Ascending aorta (tissue), 2 donors: ENCODE results near the gene MAGI3. TPM values are rescaled to one million over a fixed set of nuclear protein-coding genes. Genes with fewer than 3 reads are reported as not detected.

Experiments used
- DNase-seq, 2 donors: peaks; one replicate each; pipeline ENCODE4 v3.0.0-alpha.2; 2019; ENCODE audit warnings: low spot score in 2 of 2
- H3K27ac ChIP-seq, 2 donors: fragments of 200-600 bp; sonication (generic); one replicate each; pipeline ENCODE4 v1.5.1; 2016 to 2017; ENCODE audit warnings: mild to moderate bottlenecking in 1 of 2
- H3K27me3 ChIP-seq: fragments of 200-600 bp; sonication (generic); one replicate; pipeline ENCODE4 v1.5.1; 2017
- H3K36me3 ChIP-seq, 2 donors: fragments of 200-600 bp; sonication (generic); one replicate each; pipeline ENCODE4 v1.5.1; 2016
- H3K4me1 ChIP-seq, 2 donors: fragments of 200-600 bp; sonication (generic); one replicate each; pipeline ENCODE4 v1.5.1; 2016 to 2017; ENCODE audit warnings: mild to moderate bottlenecking in 1 of 2
- H3K4me3 ChIP-seq, 2 donors: fragments of 200-600 bp; sonication (generic); one replicate each; pipeline ENCODE4 v1.5.1; 2016 to 2017; ENCODE audit warnings: mild to moderate bottlenecking in 1 of 2
- H3K9me3 ChIP-seq, 2 donors: fragments of 200-600 bp; sonication (generic); one replicate each; pipeline ENCODE4 v1.5.1; 2016
- intact Hi-C: fragments of 100-400 bp; cut with DNase I; formaldehyde crosslinking; loops from one replicate; pipeline ENCODE4 v1.15.1; 2023
- total RNA-seq: library from RNA; depleted of rRNA; stranded (reverse); fragments of >200 nt; gene quantifications from one replicate; pipeline ENCODE4 v1.1.0, GENCODE V29; 2016
- TF ChIP-seq, protein P1 (sequence below), 3 experiments: fragments of 200-600 bp in 2 of 3; fragments of 450-650 bp in 1 of 3; sonication (generic) in 2 of 3; IDR thresholded peaks; one replicate each; pipeline ENCODE4 v1.5.1; 2016 to 2019; ENCODE audit warnings: antibody characterized with exemption in 3 of 3, mild to moderate bottlenecking in 1 of 3, moderate library complexity in 1 of 3

Gene MAGI3
- total RNA-seq, 1 donor from 2014 or later = 14.9 TPM

DNA sequence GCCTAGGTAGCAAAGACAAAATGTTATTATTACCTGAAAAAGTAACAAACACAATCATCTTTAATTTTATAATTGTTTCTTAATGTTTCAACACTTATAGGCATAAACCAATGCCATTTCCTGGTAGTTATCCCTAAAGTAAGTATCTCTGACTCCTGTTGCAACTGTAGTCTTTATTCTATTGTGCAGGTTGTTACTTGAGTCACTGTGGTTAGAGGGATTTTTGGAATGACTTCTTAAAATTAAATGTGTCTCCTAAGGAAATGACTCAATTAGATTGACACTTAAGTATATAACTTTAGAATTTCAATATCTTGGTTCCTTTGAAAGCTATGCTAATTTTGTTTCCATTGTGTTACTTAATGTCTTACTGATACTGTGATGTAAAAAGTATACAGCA, 225.1 kb downstream of the MAGI3 start:
- no peaks in the 10 kb centered on the region for H3K4me1 ChIP-seq
- H3K36me3 ChIP-seq = peaks cover 0 to 6% of the 10 kb centered on the region in 2 donors
- no peak for DNase-seq
- intact Hi-C loops = no loop called here
- no peak overlapping the region for H3K27ac ChIP-seq
- TF ChIP-seq, protein P1, sequence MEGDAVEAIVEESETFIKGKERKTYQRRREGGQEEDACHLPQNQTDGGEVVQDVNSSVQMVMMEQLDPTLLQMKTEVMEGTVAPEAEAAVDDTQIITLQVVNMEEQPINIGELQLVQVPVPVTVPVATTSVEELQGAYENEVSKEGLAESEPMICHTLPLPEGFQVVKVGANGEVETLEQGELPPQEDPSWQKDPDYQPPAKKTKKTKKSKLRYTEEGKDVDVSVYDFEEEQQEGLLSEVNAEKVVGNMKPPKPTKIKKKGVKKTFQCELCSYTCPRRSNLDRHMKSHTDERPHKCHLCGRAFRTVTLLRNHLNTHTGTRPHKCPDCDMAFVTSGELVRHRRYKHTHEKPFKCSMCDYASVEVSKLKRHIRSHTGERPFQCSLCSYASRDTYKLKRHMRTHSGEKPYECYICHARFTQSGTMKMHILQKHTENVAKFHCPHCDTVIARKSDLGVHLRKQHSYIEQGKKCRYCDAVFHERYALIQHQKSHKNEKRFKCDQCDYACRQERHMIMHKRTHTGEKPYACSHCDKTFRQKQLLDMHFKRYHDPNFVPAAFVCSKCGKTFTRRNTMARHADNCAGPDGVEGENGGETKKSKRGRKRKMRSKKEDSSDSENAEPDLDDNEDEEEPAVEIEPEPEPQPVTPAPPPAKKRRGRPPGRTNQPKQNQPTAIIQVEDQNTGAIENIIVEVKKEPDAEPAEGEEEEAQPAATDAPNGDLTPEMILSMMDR (IDR thresholded peaks at IDR 0.05) = no peak
- H3K4me3 ChIP-seq = no peak overlapping the region
- H3K9me3 ChIP-seq = no peaks in the 10 kb centered on the region
- H3K27me3 ChIP-seq = no peaks in the 10 kb centered on the region

DNA sequence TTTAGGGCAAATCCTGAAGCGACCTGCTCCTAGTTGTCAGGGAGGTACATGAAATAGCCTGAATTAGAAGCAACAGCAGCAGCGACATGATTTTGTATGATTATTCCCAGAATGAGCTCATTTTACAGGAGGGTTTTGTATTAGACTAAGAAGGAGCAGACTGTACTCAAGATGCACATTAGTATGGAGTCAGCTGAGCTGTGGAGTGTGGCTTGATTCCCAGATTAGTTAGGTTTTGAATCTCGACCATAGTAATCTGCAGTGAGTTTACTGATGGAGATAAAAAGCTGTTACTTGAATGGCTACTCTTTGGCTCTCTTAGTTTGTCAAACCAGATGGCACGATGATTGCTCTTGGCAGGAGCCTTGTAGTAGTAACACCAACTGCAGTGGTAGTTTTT, 225.8 kb downstream of the MAGI3 start:
- Histone ChIP-seq H3K4me1 (no peaks in the 10 kb centered on the region), H3K9me3 (no peaks in the 10 kb centered on the region), H3K27ac (no peak overlapping the region), H3K36me3 (peaks cover 0 to 8% of the 10 kb centered on the region in 2 donors), H3K4me3 (no peak overlapping the region), H3K27me3 (no peaks in the 10 kb centered on the region)
- DNase-seq = no peak
- TF ChIP-seq, protein P1 (IDR thresholded peaks at IDR 0.05) = no peak
- intact Hi-C loops = no loop called here

DNA sequence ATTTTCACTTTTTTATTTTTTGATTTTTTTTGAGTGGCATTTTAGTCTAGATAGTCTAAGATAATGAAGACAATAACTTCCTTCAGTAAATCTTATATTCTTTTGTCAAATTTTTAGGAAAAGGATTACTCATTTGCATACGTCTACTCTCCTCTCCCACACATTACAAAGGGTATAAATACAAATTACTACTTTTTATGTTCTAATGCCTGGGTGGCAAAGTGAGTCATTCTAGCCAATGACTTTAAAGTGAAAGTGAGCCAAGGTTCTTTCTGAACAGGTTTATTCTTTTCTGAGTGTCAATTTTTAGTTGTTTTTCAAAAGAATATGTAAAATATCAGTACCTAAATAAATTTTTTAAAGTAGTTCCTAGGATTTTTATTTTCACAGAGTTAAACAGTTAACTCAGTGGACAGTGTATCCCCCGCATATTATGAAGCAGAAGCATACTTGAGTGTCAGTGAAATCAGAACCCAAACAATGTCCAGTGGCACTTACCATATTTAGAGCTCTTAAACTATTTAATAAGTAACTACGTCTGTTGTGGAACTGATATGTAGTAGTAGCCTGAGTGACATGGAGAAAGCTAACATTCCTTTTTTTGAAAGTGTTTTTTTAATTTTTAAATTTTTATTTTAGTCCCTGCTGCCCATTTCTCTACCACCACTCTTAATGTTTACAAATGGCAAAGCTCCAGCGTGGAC, 227.3 kb downstream of the MAGI3 start:
- intact Hi-C loops = no loop called here
- H3K36me3 ChIP-seq = peaks cover 0 to 10% of the 10 kb centered on the region in 2 donors
- H3K4me3 ChIP-seq = no peak overlapping the region
- DNase-seq = no peak
- TF ChIP-seq, protein P1 (IDR thresholded peaks at IDR 0.05) = no peak
- no peaks in the 10 kb centered on the region for H3K27me3 ChIP-seq
- H3K9me3 ChIP-seq = no peaks in the 10 kb centered on the region
- no peaks in the 10 kb centered on the region for H3K4me1 ChIP-seq
- H3K27ac ChIP-seq = no peak overlapping the region

DNA sequence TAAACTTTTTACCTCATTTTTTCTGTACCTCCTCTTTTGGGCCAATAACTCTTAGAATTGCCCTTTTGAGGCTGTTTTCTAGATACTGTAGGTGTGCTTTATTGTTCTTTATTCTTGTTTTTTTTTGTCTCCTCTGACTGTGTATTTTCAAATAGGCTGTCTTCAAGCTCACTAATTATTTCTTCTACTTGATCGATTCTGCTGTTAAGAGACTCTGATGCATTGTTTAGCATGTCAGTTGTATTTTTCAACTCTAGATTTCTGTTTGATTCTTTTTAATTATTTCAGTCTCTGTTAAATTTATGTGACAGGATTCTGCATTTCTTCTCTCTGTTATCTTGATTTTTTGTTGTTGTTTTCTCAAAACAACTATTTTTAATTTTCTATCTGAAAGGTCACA, 238.7 kb downstream of the MAGI3 start:
- TF ChIP-seq, protein P1 (IDR thresholded peaks at IDR 0.05) = no peak
- H3K36me3 ChIP-seq = peaks cover 2 to 12% of the 10 kb centered on the region in 2 donors
- H3K4me3 ChIP-seq = no peak overlapping the region
- no peak for DNase-seq
- H3K9me3 ChIP-seq = peaks cover 0 to 45% of the 10 kb centered on the region in 2 donors
- intact Hi-C loops = no loop called here
- H3K27ac ChIP-seq = no peak overlapping the region
- H3K27me3 ChIP-seq = no peaks in the 10 kb centered on the region
- H3K4me1 ChIP-seq = no peaks in the 10 kb centered on the region

DNA sequence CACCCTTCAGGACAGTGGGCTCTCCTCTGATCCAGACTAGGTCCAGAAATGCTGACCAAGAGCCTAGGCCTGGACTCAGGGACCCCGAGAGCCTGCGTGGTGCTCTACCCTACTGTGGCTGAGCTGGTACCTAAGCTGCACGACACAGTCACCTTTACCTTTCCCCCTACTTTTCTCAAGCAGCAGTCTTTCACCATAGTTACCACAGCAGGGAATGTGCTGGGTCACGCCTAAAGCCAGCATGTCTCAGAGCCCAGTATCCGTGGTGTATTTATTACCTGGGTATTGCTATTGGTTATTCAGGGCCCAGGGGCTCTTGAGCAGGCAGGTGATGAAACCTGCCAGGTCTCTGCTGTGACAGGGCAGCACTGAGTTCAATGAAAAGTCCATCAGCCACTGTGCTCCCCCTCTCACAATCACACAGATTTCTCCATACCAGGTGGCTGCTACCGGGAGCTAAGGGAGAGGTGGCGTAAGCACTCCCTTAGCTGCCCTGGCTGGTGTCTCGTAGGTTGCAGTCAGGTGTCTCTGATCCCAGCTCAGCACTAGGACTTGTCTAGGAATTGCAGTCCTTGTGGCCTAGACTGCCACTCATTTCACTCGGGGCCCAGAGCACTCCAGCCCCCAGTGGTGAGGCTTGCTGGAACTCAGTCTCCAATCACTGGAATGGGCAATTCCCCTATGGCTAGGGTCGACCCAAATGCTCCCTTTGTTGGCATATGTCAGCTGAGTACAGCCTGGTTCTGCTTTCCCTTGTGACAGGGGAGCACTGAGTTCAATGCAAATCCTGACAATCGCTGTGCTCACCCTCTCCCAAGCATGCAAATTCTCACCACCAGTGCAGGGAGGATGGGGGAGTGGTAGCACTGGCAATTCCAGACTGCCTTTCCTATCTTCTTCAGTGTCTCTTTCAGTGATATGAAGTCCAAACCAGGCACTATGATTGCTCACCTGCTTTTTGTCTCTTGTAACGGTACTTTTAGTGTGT, 240.3 kb downstream of the MAGI3 start:
- Histone ChIP-seq H3K27me3 (no peaks in the 10 kb centered on the region), H3K4me1 (no peaks in the 10 kb centered on the region), H3K27ac (no peak overlapping the region), H3K4me3 (no peak overlapping the region), H3K36me3 (peaks cover 1 to 12% of the 10 kb centered on the region in 2 donors), H3K9me3 (peaks cover 0 to 41% of the 10 kb centered on the region in 2 donors)
- no peak for DNase-seq
- intact Hi-C loops = no loop called here
- TF ChIP-seq, protein P1 (IDR thresholded peaks at IDR 0.05) = no peak
